Small intestine (tissue), 7 donors: ENCODE measurements around the gene HASPIN. TPM values are rescaled to one million over a fixed set of nuclear protein-coding genes. Genes with fewer than 3 reads are reported as not detected.
A peak's percentile ranks its signal among the peaks of the same experiment; 100 is the strongest.

Experiments
- DNase-seq, 2 donors: peaks; one replicate each; pipeline versions ENCODE4 v3.0.0 to v3.0.0-alpha.2; 2013
- FAIRE-seq: peaks from 2 replicates; lab custom pipeline; 2012; peaks lifted over from hg19 to GRCh38; lab: Jason Lieb, UNC
- H3K27ac ChIP-seq, 3 donors: one replicate each; pipeline ENCODE4 v1.5.1; 2013; ENCODE audit warnings: low read length in 2 of 3, mild to moderate bottlenecking in 2 of 3, control low read depth in 1 of 3, inconsistent platforms in 1 of 3, low read depth in 1 of 3, moderate library complexity in 1 of 3
- H3K27me3 ChIP-seq, 3 donors: one replicate each; pipeline ENCODE4 v1.6.1; 2013; ENCODE audit warnings: low read length in 3 of 3, inconsistent platforms in 1 of 3; ENCODE audit not compliant: control insufficient read depth in 3 of 3, insufficient read depth in 3 of 3
- H3K36me3 ChIP-seq, 3 donors: one replicate each; pipeline ENCODE4 v1.6.1; 2013; ENCODE audit warnings: low read length in 3 of 3, inconsistent platforms in 1 of 3, low read depth in 1 of 3, mild to moderate bottlenecking in 1 of 3, moderate library complexity in 1 of 3; ENCODE audit not compliant: control insufficient read depth in 3 of 3, insufficient read depth in 2 of 3
- H3K4me1 ChIP-seq, 3 donors: one replicate each; pipeline ENCODE4 v1.6.1; 2013; ENCODE audit warnings: low read length in 2 of 3, inconsistent platforms in 1 of 3, low read depth in 1 of 3, mild to moderate bottlenecking in 1 of 3, moderate library complexity in 1 of 3; ENCODE audit not compliant: control insufficient read depth in 3 of 3, insufficient read depth in 2 of 3
- H3K4me3 ChIP-seq, 3 donors: one replicate each; pipeline ENCODE4 v1.5.1; 2013; ENCODE audit warnings: low read length in 3 of 3, control low read depth in 1 of 3, inconsistent platforms in 1 of 3, low read depth in 1 of 3, mild to moderate bottlenecking in 1 of 3, moderate library complexity in 1 of 3
- H3K9me3 ChIP-seq, 2 donors: one replicate each; pipeline ENCODE4 v1.6.1; 2013; ENCODE audit warnings: low read depth in 1 of 2, low read length in 1 of 2; ENCODE audit not compliant: control insufficient read depth in 2 of 2, insufficient read depth in 1 of 2
- WGBS, 3 donors: extraction: QIAGEN DNeasy Blood & Tissue Kit; methylation state at CpG; one replicate each; pipeline ENCODE4 v1.1.7; 2013; 5-methylcytosine and 5-hydroxymethylcytosine counted together
- polyA plus RNA-seq, 4 donors: library from polyadenylated mRNA; stranded (reverse) in 3 of 4; unstranded in 1 of 4; fragments of 200-250 nt in 3 of 4; fragments of 120-200 nt in 1 of 4; gene quantifications; one replicate each; pipeline versions ENCODE4 v1.2.1 to v1.2.3, GENCODE V29; 2013
- donor health status: healthy with polysubstance abuse.
- donor health status: control.
- donor health status: control.
- donor health status: Bipolar disorder and iron deficiency.
- donor health status: healthy.

Gene HASPIN
- polyA plus RNA-seq, 4 donors: 2.6 to 3.6 TPM; not detected in 2

GRCh38 chr17:3747805-3748204 lies 24.1 kb downstream of the HASPIN start:
- 92 to 94% (median 94%) methylated on average over 9 of the region's 9 CpGs for WGBS, 3 donors
- no peaks in the 10 kb centered on the region for H3K9me3 ChIP-seq
- H3K4me1 ChIP-seq: no peaks in the 10 kb centered on the region
- no peak overlapping the region for H3K27ac ChIP-seq
- no peak overlapping the region for H3K4me3 ChIP-seq
- DNase-seq (no peak), FAIRE-seq (no peak)
- no peaks in the 10 kb centered on the region for H3K36me3 ChIP-seq
- no peaks in the 10 kb centered on the region for H3K27me3 ChIP-seq

- Histone ChIP-seq H3K9me3 (no peaks in the 10 kb centered on the region), H3K36me3 (no peaks in the 10 kb centered on the region), H3K27ac (no peak overlapping the region), H3K27me3 (no peaks in the 10 kb centered on the region), H3K4me3 (no peak overlapping the region), H3K4me1 (no peaks in the 10 kb centered on the region)
- FAIRE-seq (no peak), DNase-seq (no peak)
- WGBS, 3 donors: 75 to 84% (median 82%) methylated on average over 7 of the region's 7 CpGs
Observed at GRCh38 chr17:3748576-3748975, 24.9 kb downstream of the HASPIN start.

- Histone ChIP-seq H3K36me3 (no peaks in the 10 kb centered on the region), H3K27ac (no peak overlapping the region), H3K9me3 (no peaks in the 10 kb centered on the region), H3K4me1 (peaks cover 0 to 2% (median 0%) of the 10 kb centered on the region in 3 donors), H3K27me3 (no peaks in the 10 kb centered on the region), H3K4me3 (no peak overlapping the region)
- 83 to 86% (median 86%) methylated on average over 17 of the region's 17 CpGs for WGBS, 3 donors
- FAIRE-seq (no peak), DNase-seq (no peak)
Observed at GRCh38 chr17:3750296-3750695, 26.6 kb downstream of the HASPIN start.

DNA sequence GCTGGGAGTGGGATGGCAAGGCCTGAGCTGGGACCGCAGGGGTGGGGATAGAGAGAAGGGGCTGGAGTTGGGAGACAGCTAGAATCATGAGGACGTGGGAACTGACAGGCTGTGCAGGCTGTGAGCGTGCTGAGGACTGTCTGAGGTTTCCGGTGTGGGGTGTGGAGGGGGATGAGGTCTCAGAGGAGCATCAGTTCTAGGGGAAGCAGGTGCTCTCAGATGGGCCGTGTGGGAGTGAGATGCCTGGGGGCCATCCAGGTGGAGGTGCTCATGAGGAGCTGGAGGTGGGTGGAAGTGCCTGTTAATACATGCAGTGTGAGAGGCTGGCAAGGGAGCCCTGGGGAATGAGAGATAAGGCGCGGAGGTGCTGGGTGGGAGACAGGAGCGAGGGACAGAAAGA lies 27.2 kb downstream of the HASPIN start:
- WGBS, 3 donors: 70 to 86% (median 71%) methylated on average over 8 of the region's 8 CpGs
- Histone ChIP-seq H3K9me3 (no peaks in the 10 kb centered on the region), H3K36me3 (no peaks in the 10 kb centered on the region), H3K27ac (peak overlapping the region in 1 of 3 donors; percentile 19), H3K4me3 (no peak overlapping the region), H3K27me3 (no peaks in the 10 kb centered on the region), H3K4me1 (peaks cover 0 to 7% (median 0%) of the 10 kb centered on the region in 3 donors)
- DNase-seq (peak in 1 of 2 donors; percentile 50), FAIRE-seq (no peak)

DNA sequence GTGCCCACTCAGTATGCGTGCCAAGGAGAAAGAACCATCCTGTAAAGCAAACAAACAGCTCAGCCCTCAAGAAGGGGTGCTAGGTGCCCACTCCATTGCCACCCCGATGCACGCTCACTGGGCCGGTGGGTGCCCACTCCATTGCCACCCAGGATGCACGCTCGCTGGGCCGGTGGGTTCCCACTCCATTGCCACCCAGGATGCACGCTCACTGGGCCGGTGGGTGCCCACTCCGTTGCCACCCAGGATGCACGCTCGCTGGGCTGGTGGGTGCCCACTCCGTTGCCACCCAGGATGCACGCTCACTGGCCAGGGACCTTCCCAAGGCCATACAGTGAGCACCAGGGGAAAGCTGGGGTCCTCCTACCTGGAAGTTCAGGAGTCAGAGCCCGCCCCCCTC lies 28.1 kb downstream of the HASPIN start:
- 95 to 97% (median 96%) methylated on average over 12 to 15 of the region's 15 CpGs for WGBS, 3 donors
- Histone ChIP-seq H3K9me3 (no peaks in the 10 kb centered on the region), H3K4me3 (no peak overlapping the region), H3K27ac (no peak overlapping the region), H3K4me1 (peaks cover 0 to 7% (median 0%) of the 10 kb centered on the region in 3 donors), H3K27me3 (no peaks in the 10 kb centered on the region), H3K36me3 (no peaks in the 10 kb centered on the region)
- DNase-seq (no peak), FAIRE-seq (no peak)

GRCh38 chr17:3753624-3754023 lies 29.9 kb downstream of the HASPIN start:
- FAIRE-seq: no peak

DNA sequence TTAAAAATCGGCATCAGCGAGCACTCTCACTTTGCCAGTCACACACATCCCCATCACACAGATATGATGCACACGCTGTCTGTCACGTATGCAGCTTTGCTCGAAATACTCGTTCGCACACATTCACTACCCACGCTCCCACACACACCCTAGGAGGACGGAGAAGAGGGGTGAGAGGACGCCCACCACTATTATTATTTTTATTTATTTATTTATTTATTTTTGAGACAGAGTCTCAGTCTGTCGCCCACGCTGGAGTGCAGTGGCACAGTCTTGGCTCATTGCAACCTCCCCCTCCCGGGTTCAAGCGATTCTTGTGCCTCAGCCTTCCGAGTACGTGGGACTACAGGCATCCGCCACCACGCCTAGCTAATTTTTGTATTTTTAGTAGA lies 30.4 kb downstream of the HASPIN start:
- Histone ChIP-seq H3K36me3 (no peaks in the 10 kb centered on the region), H3K4me1 (peaks cover 0 to 7% (median 0%) of the 10 kb centered on the region in 3 donors), H3K4me3 (no peak overlapping the region), H3K27me3 (no peaks in the 10 kb centered on the region), H3K9me3 (peaks cover 0 to under 1% of the 10 kb centered on the region in 2 donors), H3K27ac (no peak overlapping the region)
- 79 to 84% (median 84%) methylated on average over 18 of the region's 18 CpGs for WGBS, 3 donors
- FAIRE-seq (no peak), DNase-seq (no peak)

More at GRCh38 chr17:3753624-3754023, 29.9 kb downstream of the HASPIN start:
- Histone ChIP-seq H3K36me3 (no peaks in the 10 kb centered on the region), H3K9me3 (no peaks in the 10 kb centered on the region), H3K4me3 (no peak overlapping the region), H3K27me3 (no peaks in the 10 kb centered on the region), H3K4me1 (peaks cover 0 to 7% (median 0%) of the 10 kb centered on the region in 3 donors), H3K27ac (no peak overlapping the region)
- no peak for DNase-seq
- 77 to 88% (median 80%) methylated on average over 12 of the region's 12 CpGs for WGBS, 3 donors

- FAIRE-seq: no peak
- no peaks in the 10 kb centered on the region for H3K27me3 ChIP-seq
Observed at GRCh38 chr17:3754458-3755334, 31.0 kb downstream of the HASPIN start.

More at GRCh38 chr17:3754458-3755334, 31.0 kb downstream of the HASPIN start:
- Histone ChIP-seq H3K4me1 (peaks cover 0 to 7% (median 0%) of the 10 kb centered on the region in 3 donors), H3K4me3 (peak overlapping the region in 2 of 3 donors; percentile 55 to 61), H3K9me3 (peaks cover 0 to 7% of the 10 kb centered on the region in 2 donors), H3K36me3 (no peaks in the 10 kb centered on the region), H3K27ac (peak overlapping the region; percentile 71 to 89 (median 79))
- WGBS, 3 donors: 3 to 10% (median 5%) methylated on average over 38 to 56 of the region's 56 CpGs
- peak; percentile 97 to 98 for DNase-seq
